Activated naive CD4-positive, alpha-beta T cell treated with Interleukin-2 at 50 U/mL for 16 hours (primary cell): Measurements from ENCODE around the gene PCDHB6.
A peak's percentile ranks its signal among the peaks of the same experiment; 100 is the strongest.
"Not testable (repeated sequence)": the region's sequence is repeated elsewhere in the genome, so short reads cannot be mapped to it uniquely, and the experiment has no call there.

Experiments
- DNase-seq: peaks from one replicate; pipeline ENCODE4 v3.0.0-alpha.2; 2020

PCDHB6 gene

GRCh38 chr5:141172381-141173204 lies 22.7 kb downstream of the PCDHB6 start, which contains the start of gene PCDHB7:
PCDHB7 (plus strand) TSS chr5:141172644; CDS start chr5:141172836, 192 bp downstream.
- peak; percentile 6 for DNase-seq

DNA sequence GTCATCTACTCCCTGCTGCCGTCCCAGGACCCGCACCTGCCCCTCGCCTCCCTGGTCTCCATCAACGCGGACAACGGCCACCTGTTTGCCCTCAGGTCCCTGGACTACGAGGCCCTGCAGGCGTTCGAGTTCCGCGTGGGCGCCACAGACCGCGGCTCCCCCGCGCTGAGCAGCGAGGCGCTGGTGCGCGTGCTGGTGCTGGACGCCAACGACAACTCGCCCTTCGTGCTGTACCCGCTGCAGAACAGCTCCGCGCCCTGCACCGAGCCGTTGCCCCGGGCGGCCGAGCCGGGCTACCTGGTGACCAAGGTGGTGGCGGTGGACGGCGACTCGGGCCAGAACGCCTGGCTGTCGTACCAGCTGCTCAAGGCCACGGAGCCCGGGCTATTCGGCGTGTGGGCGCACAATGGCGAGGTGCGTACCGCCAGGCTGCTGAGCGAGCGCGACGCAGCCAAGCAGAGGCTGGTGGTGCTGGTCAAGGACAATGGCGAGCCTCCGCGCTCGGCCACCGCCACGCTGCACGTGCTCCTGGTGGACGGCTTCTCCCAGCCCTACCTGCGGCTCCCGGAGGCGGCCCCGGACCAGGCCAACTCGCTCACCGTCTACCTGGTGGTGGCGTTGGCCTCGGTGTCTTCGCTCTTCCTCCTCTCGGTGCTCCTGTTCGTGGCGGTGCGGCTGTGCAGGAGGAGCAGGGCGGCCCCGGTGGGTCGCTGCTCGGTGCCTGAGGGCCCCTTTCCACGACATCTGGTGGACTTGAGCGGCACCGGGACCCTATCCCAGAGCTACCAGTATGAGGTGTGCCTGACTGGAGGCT lies 24.6 kb downstream of the PCDHB6 start:
- not testable (repeated sequence) for DNase-seq

- no peak for DNase-seq
These were observed 26.1 kb downstream of the PCDHB6 start for GRCh38 chr5:141175933-141176332.

- not testable (repeated sequence) for DNase-seq
These were observed 27.8 kb downstream of the PCDHB6 start, which contains the start of gene PCDHB8 for GRCh38 chr5:141177577-141178191. PCDHB8 (plus strand) TSS chr5:141177790; CDS start chr5:141178035, 245 bp downstream.

GRCh38 chr5:141179371-141179770 lies 29.5 kb downstream of the PCDHB6 start:
- DNase-seq = not testable (repeated sequence)

- DNase-seq = not testable (repeated sequence)
These were observed 30.0 kb downstream of the PCDHB6 start for GRCh38 chr5:141179876-141180275.

DNA sequence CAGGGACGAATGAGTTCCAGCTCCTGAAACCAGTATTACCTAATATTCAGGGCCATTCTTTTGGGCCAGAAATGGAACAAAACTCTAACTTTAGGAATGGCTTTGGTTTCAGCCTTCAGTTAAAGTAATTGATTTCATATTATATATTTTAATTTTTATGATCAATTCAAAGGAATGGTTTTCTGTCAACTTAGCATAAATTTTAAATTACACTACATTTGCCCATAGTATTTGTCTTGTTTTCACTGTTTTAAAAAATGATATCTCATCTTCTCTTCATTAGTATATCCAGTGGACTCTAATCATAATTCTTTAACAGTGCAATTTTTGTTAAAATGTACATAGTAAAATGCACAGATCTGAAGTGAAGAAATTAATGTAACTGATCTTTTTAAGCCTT lies 30.5 kb downstream of the PCDHB6 start:
- DNase-seq = no peak

GRCh38 chr5:141182248-141182647 lies 32.4 kb downstream of the PCDHB6 start, which contains the start of gene PCDHB16:
PCDHB16 (plus strand) TSS chr5:141182387; CDS start chr5:141182560, 173 bp downstream.
- no peak for DNase-seq

GRCh38 chr5:141184117-141184855 lies 34.4 kb downstream of the PCDHB6 start:
- not testable (repeated sequence) for DNase-seq

DNA sequence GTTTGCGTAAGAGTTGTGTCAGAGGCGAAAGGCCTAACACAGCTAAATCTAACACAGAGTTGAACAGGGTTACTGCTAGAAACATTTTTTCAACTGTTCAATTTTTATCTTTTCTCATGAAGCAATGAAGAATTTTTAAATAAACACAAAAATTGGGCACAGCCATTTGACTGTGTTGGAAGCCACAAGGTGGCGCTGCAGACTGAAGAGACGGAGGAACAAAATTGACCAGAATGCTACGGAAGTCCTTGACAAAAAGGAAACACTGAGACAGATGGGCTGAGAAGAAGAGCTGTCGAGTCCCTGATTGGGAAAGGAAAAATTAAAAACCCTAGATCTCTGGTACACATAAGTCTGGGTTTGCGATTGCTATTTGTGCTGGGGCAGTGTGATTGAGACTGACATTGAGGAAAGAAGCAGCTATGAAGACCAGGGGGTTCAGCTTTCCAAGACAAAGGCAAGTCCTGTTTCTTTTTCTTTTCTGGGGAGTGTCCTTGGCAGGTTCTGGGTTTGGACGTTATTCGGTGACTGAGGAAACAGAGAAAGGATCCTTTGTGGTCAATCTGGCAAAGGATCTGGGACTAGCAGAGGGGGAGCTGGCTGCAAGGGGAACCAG lies 37.1 kb downstream of the PCDHB6 start, which contains the start of gene PCDHB9:
Gene PCDHB9, plus strand, starts transcription at position 265 of the 616 bp plus-strand sequence. Its CDS starts 158 bp downstream, at position 423.
- peak; percentile 37 for DNase-seq

DNA sequence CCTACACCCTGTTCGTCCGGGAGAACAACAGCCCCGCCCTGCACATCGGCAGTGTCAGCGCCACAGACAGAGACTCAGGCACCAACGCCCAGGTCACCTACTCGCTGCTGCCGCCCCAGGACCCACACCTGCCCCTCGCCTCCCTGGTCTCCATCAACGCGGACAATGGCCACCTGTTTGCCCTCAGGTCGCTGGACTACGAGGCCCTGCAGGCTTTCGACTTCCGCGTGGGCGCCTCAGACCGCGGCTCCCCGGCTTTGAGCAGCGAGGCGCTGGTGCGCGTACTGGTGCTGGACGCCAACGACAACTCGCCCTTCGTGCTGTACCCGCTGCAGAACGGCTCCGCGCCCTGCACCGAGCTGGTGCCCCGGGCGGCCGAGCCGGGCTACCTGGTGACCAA lies 38.8 kb downstream of the PCDHB6 start:
- DNase-seq = not testable (repeated sequence)

- not testable (repeated sequence) for DNase-seq
These were observed 39.3 kb downstream of the PCDHB6 start for GRCh38 chr5:141189131-141189530.

GRCh38 chr5:141192110-141192725 lies 42.4 kb downstream of the PCDHB6 start, which contains the start of gene PCDHB10:
PCDHB10 (plus strand) TSS chr5:141192353; CDS start chr5:141192553, 200 bp downstream.
- DNase-seq = peak; percentile 33

DNA sequence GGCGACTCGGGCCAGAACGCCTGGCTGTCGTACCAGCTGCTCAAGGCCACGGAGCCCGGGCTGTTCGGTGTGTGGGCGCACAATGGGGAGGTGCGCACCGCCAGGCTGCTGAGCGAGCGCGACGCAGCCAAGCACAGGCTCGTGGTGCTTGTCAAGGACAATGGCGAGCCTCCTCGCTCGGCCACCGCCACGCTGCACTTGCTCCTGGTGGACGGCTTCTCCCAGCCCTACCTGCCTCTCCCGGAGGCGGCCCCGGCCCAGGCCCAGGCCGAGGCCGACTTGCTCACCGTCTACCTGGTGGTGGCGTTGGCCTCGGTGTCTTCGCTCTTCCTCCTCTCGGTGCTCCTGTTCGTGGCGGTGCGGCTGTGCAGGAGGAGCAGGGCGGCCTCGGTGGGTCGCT lies 44.5 kb downstream of the PCDHB6 start:
- DNase-seq = not testable (repeated sequence)

DNA sequence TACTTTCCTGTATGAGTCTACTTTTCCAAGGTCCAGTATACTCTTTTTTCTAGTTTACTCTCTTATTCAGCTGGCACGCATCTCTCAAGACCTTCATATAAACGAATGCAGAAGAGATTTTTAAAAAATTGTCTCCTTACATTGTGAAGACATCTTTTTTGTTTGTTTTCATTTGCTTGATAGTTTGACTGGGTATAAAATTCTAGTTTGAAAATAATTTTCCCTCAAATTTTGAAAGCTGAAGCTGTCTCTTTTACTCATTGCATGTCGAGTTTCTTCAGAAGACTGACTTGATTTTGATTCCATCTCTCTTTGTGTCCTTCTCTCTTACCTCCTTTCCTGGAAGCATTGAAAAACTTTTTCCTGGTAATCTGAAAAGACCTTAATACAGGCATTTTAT lies 46.5 kb downstream of the PCDHB6 start:
- no peak for DNase-seq

DNA sequence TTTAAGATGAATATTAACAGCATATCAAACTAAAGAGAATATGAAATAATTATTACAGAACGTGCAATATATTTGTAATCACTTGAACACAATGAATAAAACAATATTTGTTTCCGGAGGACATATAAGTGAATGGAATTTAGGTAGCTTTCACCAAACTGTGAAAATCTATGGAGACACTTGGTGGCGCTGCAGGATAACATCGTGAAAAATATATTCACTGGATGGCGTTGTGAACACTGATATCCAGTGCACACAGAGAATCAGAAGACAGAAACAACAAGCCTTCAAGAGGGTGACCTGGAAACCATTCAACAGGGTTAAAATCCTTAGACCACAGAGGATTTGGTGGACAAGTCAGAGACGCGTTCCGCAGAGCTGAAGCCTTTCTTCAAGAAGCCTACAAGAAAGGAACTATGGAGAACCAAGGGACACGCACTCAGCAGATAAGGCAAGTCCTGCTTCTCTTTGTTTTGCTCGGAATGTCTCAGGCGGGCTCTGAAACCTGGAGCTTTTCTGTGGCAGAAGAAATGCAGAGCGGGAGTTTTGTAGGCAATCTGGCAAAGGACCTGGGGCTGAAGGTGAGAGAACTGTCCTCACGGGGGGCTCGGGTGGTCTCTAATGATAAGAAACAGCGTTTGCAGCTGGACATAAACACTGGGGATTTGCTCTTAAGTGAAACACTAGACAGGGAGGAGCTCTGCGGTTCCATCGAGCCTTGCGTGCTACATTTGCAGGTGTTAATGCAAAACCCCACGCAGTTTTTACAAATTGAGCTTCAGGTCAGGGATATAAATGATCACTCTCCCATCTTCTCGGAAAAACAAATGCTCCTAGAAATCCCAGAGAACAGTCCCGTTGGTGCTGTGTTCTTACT lies 49.7 kb downstream of the PCDHB6 start, which contains the start of gene PCDHB11:
Gene PCDHB11, plus strand, starts transcription at position 269 of the 877 bp plus-strand sequence. Its CDS starts 148 bp downstream, at position 417.
- DNase-seq = no peak

DNA sequence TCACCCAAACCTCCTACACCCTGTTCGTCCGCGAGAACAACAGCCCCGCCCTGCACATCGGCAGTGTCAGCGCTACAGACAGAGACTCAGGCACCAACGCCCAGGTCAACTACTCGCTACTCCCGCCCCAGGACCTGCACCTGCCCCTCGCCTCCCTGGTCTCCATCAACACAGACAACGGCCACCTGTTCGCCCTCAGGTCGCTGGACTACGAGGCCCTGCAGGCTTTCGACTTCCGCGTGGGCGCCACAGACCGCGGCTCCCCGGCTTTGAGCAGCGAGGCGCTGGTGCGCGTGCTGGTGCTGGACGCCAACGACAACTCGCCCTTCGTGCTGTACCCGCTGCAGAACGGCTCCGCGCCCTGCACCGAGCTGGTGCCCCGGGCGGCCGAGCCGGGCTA lies 51.3 kb downstream of the PCDHB6 start:
- not testable (repeated sequence) for DNase-seq

DNA sequence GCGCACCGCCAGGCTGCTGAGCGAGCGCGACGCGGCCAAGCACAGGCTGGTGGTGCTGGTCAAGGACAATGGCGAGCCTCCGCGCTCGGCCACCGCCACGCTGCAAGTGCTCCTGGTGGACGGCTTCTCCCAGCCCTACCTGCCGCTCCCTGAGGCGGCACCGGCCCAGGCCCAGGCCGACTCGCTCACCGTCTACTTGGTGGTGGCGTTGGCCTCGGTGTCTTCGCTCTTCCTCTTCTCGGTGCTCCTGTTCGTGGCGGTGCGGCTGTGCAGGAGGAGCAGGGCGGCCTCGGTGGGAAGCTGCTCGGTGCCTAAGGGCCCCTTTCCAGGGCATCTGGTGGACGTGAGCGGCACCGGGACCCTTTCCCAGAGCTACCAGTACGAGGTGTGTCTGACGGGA lies 51.8 kb downstream of the PCDHB6 start:
- DNase-seq = not testable (repeated sequence)
